GM10266 (cell line): ENCODE results near the gene KCNH1.

Source experiments
- DNase-seq: peaks from one replicate; pipeline ENCODE4 v3.0.0; 2012; ENCODE audit errors: extremely low spot score
- CTCF ChIP-seq: IDR thresholded peaks from 2 replicates; pipeline ENCODE4 v1.5.1; 2012; ENCODE audit warnings: mild to moderate bottlenecking, low read depth; ENCODE audit not compliant: control insufficient read depth, insufficient read depth; ENCODE audit errors: missing control alignments

KCNH1 gene

GRCh38 chr1:210738256-210738655 lies 395.7 kb downstream of the KCNH1 start:
- no peak for DNase-seq
- no peak for TF ChIP-seq CTCF

- no peak for DNase-seq
- TF ChIP-seq CTCF = no peak
These were observed 397.2 kb downstream of the KCNH1 start for GRCh38 chr1:210736713-210737112.

- no peak for DNase-seq
- no peak for TF ChIP-seq CTCF
These were observed 402.4 kb downstream of the KCNH1 start for GRCh38 chr1:210731597-210731996.

GRCh38 chr1:210731193-210731592 lies 402.8 kb downstream of the KCNH1 start:
- TF ChIP-seq CTCF = no peak
- DNase-seq = no peak

- DNase-seq = no peak
- TF ChIP-seq CTCF = no peak
These were observed 403.9 kb downstream of the KCNH1 start for GRCh38 chr1:210730023-210730422.

GRCh38 chr1:210728437-210729149 lies 405.4 kb downstream of the KCNH1 start:
- no peak for TF ChIP-seq CTCF
- no peak for DNase-seq

- no peak for TF ChIP-seq CTCF
- no peak for DNase-seq
These were observed 406.2 kb downstream of the KCNH1 start for GRCh38 chr1:210727709-210728108.
